ENCODE results near the gene CDRT4. TPM values are rescaled to one million over a fixed set of nuclear protein-coding genes. Genes with fewer than 3 reads are reported as not detected.

Gene CDRT4
- total and polyA plus RNA-seq, 9 donors, result 0.57 to 7.8 (median 2.2) TPM

DNA sequence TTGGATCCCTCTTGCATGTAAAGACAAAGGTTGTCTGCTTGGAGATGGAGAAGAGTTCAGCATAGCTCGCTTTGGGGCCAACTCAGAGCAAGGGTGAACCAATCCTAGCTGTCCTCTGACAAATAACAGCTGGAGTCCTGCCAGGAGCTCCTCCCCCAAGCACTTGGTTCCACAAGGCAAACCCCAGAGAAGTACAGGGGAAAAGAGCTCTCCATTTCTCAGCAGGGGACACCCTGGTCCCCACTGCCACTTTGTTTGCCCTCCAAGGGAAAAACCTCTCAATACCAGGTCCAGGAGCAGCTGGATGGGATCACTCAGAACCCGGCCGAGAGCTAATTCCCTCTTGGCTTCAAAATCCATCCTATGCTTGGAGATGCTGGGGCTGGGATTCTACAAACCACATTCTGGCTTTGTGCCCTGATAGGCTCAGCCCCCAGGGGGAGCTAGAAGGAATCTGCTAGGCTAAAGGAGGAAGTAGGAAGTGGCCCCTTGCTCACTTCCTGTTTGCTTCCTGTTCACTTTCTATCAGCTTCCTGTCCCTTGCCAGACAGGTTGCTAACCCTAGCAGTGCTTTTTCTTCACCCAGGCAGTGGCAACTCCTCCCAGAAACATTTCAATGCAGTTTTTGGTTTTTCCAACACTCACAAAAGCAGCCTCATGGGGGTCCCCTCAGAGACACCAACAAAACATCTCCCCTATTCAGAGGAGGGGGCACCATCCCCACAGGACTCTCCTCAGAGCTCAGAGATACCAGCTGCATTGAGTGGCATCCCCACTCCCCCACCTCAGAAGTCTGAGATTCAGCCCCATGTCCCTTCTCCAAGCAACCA lies 30.7 kb downstream of the CDRT4 start:
- Histone ChIP-seq H3K4me1 (ENCODE audit: control insufficient read depth, insufficient read depth, low read length) (peaks cover 52% of the 10 kb centered on the region), H3K27me3 (ENCODE audit: control insufficient read depth, insufficient read depth, low read length) (no peaks in the 10 kb centered on the region)
- peak; percentile 74 for DNase-seq

DNA sequence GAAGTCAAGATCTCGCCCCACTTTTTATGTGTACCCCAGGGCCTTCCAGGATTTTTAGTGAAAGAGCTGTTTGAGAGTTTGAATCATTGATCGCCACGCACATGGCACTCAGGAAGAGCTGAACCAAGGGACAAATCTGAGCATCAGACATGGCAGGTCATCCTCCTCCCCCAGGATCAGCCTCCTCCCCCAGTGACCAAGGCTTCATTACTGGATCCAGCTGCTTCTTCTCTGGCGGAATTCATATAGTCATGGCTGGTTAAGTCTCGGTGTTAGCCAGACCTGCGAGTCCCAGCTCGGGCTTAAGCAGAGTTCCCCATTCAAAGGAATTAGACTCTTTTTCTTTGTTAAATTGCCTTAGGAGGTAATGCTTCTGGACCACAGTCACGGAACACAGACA lies 32.5 kb downstream of the CDRT4 start:
- WGBS (ENCODE audit: insufficient coverage), result 86% methylated on average over 4 of the region's 8 CpGs
- peaks cover 68% of the 10 kb centered on the region for H3K4me1 ChIP-seq (ENCODE audit: control insufficient read depth, insufficient read depth, low read length)
- no peak overlapping the region for H3K4me3 ChIP-seq (ENCODE audit: low read length)
- no peaks in the 10 kb centered on the region for H3K9me3 ChIP-seq (replicated peaks; ENCODE audit: control insufficient read depth, low read depth, low read length)
- peaks cover 4% of the 10 kb centered on the region for H3K36me3 ChIP-seq (ENCODE audit: control insufficient read depth, insufficient read depth, low read length)
- peak overlapping the region; percentile 98 for H3K27ac ChIP-seq (ENCODE audit: low read length)
- peak; percentile 60 for DNase-seq
- H3K27me3 ChIP-seq (ENCODE audit: control insufficient read depth, insufficient read depth, low read length), result no peaks in the 10 kb centered on the region

More for the DNA sequence above, 30.7 kb downstream of the CDRT4 start:
- Histone ChIP-seq H3K9me3 (replicated peaks; ENCODE audit: control insufficient read depth, low read depth, low read length) (no peaks in the 10 kb centered on the region), H3K4me3 (ENCODE audit: low read length) (no peak overlapping the region), H3K36me3 (ENCODE audit: control insufficient read depth, insufficient read depth, low read length) (peaks cover 4% of the 10 kb centered on the region), H3K27ac (ENCODE audit: low read length) (peak overlapping the region; percentile 32)
- WGBS (ENCODE audit: insufficient coverage), result 100% methylated on average over 1 of the region's 3 CpGs

DNA sequence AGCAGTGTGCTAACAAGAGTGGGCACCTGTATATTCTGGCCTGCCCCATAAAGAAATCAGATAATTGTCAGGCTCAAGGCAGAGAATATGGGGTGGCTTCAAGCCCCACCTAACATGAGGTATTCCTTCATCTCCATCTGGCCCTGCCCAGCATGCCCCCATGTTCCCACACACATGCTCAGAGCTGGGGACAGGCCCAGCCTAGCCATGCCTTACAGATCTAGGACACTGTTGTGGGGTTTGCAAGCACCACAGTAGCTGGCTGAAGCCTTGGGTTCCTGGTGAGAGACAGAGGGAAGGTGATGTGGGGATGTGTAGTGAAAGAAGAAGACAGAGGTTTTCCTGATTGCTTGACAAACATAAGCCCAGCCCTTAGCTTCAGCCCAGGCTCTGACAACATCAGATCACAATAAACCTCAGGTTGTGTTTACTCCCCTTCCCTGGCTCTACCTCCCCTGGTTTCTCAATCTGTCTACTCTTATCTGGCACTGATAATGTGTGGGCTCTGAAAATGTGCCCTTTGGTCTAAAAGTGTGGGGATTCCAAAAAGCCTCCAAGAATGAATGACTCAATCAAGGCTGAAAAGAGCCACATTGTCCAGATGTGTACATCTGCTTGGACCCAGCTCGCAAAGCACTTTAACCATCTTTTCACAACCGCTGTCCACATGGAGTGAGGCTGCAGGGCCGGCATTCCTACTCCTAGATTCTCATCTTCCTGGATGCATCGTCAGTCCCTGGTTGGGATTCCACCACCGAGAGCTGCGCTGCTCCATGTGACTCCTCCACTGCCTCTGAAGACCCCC lies 34.4 kb downstream of the CDRT4 start:
- peak; percentile 62 for DNase-seq
- Histone ChIP-seq H3K4me1 (ENCODE audit: control insufficient read depth, insufficient read depth, low read length) (peaks cover 74% of the 10 kb centered on the region), H3K36me3 (ENCODE audit: control insufficient read depth, insufficient read depth, low read length) (peaks cover 4% of the 10 kb centered on the region), H3K27me3 (ENCODE audit: control insufficient read depth, insufficient read depth, low read length) (no peaks in the 10 kb centered on the region), H3K4me3 (ENCODE audit: low read length) (no peak overlapping the region), H3K27ac (ENCODE audit: low read length) (peak overlapping the region; percentile 98), H3K9me3 (replicated peaks; ENCODE audit: control insufficient read depth, low read depth, low read length) (no peaks in the 10 kb centered on the region)
- 70% methylated on average over 6 of the region's 6 CpGs for WGBS (ENCODE audit: insufficient coverage)

DNA sequence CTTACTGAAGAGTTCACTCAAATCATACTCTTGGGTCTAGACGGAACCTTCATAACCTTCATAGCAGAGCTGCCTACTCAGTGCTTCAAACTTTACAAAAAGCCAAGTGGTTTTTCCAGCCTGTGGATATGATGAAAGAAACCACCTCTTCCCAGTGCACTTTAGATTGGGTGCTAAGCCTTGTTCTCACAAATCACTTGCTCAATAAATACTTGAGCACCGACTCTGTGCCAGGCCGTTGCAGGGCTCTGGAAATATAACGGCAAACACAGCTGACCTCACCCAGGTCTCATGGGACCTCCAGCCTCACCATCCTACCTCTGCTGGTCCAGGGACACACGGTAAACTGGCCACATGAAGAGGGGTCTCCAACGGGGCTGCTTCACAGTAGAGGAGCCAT lies 35.7 kb downstream of the CDRT4 start:
- H3K9me3 ChIP-seq (replicated peaks; ENCODE audit: control insufficient read depth, low read depth, low read length), result no peaks in the 10 kb centered on the region
- H3K27me3 ChIP-seq (ENCODE audit: control insufficient read depth, insufficient read depth, low read length), result no peaks in the 10 kb centered on the region
- no peaks in the 10 kb centered on the region for H3K36me3 ChIP-seq (ENCODE audit: control insufficient read depth, insufficient read depth, low read length)
- DNase-seq, result no peak
- peaks cover 70% of the 10 kb centered on the region for H3K4me1 ChIP-seq (ENCODE audit: control insufficient read depth, insufficient read depth, low read length)
- 43% methylated on average over 3 of the region's 6 CpGs for WGBS (ENCODE audit: insufficient coverage)
- no peak overlapping the region for H3K4me3 ChIP-seq (ENCODE audit: low read length)
- peak overlapping the region; percentile 98 for H3K27ac ChIP-seq (ENCODE audit: low read length)

DNA sequence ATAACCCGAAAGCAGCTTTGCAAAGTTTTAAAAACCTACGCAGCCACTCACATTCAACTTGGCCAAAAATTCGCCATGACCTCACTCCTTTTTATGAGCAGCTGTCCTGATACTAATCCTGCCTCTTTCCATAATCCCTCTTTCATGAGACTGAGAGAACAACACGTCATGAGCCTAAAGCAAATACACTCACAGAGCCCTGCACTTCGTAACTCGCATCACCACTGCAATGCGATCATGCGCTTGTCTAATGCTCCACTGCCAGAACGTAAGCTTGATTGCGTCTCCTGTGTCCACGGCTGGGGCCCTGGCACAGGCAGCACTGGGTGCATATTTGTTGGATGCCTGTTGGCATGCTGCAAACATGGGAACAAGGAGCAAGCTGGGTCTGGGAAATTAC lies 36.2 kb downstream of the CDRT4 start:
- H3K4me1 ChIP-seq (ENCODE audit: control insufficient read depth, insufficient read depth, low read length), result peaks cover 68% of the 10 kb centered on the region

DNA sequence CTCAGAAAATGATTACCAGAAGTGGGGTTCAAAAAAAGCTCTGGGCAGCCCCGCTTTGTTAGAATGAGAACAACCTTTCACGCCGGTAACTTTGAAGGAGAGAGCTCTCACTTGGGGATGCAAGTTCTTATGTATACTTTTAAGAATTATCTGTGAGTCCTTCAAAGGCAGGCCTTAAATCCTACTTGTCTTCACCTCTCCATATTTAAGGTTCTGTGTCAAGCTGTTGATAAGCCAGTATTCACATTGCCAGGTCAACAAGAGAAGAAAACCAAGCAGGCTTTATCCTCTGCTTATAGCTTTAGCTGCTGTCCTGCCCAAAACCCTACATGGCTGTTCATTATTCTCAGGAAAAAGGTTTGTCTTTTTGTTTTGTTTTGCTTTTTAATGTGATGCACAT lies 42.9 kb downstream of the CDRT4 start:
- Histone ChIP-seq H3K27me3 (ENCODE audit: control insufficient read depth, insufficient read depth, low read length) (no peaks in the 10 kb centered on the region), H3K9me3 (replicated peaks; ENCODE audit: control insufficient read depth, low read depth, low read length) (no peaks in the 10 kb centered on the region), H3K4me1 (ENCODE audit: control insufficient read depth, insufficient read depth, low read length) (peaks cover 18% of the 10 kb centered on the region), H3K4me3 (ENCODE audit: low read length) (no peak overlapping the region), H3K36me3 (ENCODE audit: control insufficient read depth, insufficient read depth, low read length) (no peaks in the 10 kb centered on the region), H3K27ac (ENCODE audit: low read length) (no peak overlapping the region)
- WGBS (ENCODE audit: insufficient coverage), result no CpG with 5 or more reads among the region's 3 CpGs
- DNase-seq, result no peak

More for the DNA sequence above, 36.2 kb downstream of the CDRT4 start:
- H3K36me3 ChIP-seq (ENCODE audit: control insufficient read depth, insufficient read depth, low read length), result no peaks in the 10 kb centered on the region
- no peaks in the 10 kb centered on the region for H3K27me3 ChIP-seq (ENCODE audit: control insufficient read depth, insufficient read depth, low read length)
- no peaks in the 10 kb centered on the region for H3K9me3 ChIP-seq (replicated peaks; ENCODE audit: control insufficient read depth, low read depth, low read length)
- WGBS (ENCODE audit: insufficient coverage), result 25% methylated on average over 10 of the region's 11 CpGs
- peak overlapping the region; percentile 98 for H3K27ac ChIP-seq (ENCODE audit: low read length)
- DNase-seq, result peak; percentile 97
- H3K4me3 ChIP-seq (ENCODE audit: low read length), result no peak overlapping the region

DNA sequence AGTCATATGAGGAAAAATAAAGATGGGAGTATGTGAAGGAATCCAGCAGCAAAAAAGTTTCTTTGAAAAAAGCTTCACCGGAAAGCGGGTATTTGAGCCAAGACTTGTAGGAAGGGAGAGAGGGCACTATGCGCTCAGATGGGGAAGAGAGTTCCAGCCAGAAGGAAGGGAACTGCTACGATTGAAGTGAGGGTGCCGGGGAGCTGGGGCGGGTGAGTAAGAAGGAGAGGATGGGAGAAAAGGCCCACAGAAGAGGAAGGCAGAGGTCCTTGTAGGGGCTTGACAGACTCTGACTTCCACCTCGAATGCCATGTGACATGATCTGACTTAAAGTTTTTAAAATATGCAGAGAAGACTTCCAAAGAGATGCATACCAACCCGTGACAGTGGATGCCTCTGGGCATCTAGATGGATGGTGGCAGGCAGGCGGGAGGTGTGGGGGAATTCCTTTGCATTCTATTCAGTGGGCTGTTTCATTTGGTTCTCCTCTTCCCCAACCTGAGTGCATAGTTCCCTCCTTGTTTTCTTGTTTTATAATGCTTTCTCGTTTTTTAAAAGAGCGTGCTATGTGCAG lies 44.9 kb downstream of the CDRT4 start:
- no peaks in the 10 kb centered on the region for H3K36me3 ChIP-seq (ENCODE audit: control insufficient read depth, insufficient read depth, low read length)

DNA sequence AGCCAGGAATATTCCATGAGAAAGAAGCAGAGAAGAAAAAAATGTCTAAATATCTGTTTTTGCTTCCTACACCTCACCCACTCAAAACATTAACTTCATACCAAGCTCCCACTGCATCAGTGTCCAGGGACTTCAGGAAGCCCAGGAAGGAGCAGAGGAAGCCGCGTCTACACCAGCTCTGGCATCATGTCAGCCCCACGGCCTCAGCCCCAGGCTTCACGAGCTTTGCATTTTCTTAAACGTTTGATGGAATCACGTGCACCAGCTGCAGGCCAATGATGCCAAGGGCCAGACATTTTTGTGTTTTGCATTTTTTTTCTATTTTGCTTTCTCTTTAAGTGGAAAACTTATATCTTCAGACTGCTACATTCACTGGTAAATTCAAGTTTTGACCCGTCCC lies 48.6 kb downstream of the CDRT4 start:
- H3K9me3 ChIP-seq (replicated peaks; ENCODE audit: control insufficient read depth, low read depth, low read length), result no peaks in the 10 kb centered on the region
- no peaks in the 10 kb centered on the region for H3K36me3 ChIP-seq (ENCODE audit: control insufficient read depth, insufficient read depth, low read length)
- H3K27me3 ChIP-seq (ENCODE audit: control insufficient read depth, insufficient read depth, low read length), result no peaks in the 10 kb centered on the region
- H3K4me3 ChIP-seq (ENCODE audit: low read length), result no peak overlapping the region
- no peak for DNase-seq
- 75% methylated on average over 2 of the region's 7 CpGs for WGBS (ENCODE audit: insufficient coverage)
- no peak overlapping the region for H3K27ac ChIP-seq (ENCODE audit: low read length)
- H3K4me1 ChIP-seq (ENCODE audit: control insufficient read depth, insufficient read depth, low read length), result peaks cover 38% of the 10 kb centered on the region

More for the DNA sequence above, 44.9 kb downstream of the CDRT4 start:
- Histone ChIP-seq H3K4me3 (ENCODE audit: low read length) (no peak overlapping the region), H3K9me3 (replicated peaks; ENCODE audit: control insufficient read depth, low read depth, low read length) (no peaks in the 10 kb centered on the region), H3K27me3 (ENCODE audit: control insufficient read depth, insufficient read depth, low read length) (no peaks in the 10 kb centered on the region), H3K27ac (ENCODE audit: low read length) (no peak overlapping the region), H3K4me1 (ENCODE audit: control insufficient read depth, insufficient read depth, low read length) (peaks cover 26% of the 10 kb centered on the region)
- WGBS (ENCODE audit: insufficient coverage), result 78% methylated on average over 7 of the region's 11 CpGs
- DNase-seq, result no peak

DNA sequence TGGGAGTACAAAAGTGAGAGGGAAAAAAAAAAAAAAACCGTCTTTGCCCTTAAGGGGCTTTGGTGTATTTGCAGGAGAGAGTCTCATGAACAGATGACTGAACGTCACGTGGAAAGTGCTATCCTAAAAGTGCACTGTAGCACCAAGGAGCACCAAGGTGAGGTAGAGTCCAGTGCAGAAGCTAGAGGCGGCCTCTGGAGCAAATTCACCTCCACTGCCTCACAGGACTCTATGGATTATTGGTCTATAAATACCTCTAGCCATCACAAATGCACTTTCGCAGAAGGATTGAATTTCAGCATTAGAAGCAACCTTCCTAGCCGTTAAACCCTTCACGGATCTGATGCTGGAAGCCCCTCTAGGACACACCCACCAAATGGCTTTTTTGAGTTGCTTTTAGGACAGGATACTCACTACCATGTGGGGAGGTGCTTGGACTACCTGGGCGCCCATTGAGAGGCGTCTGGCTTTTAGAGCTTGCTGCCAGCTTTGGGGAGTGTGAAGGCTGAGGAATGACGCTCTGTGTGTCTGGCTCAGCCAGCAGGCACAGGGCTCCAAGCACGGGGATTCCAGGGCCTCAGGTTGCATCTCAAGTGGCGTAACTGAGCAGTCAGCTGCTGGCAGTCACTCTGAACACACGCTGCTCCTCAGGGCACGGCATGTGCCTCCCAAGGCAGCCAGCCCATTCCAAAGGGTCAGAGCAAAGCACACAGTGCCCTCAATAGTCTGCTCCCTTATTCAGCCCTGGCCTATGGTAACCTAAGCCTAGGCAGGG lies 52.7 kb downstream of the CDRT4 start:
- Histone ChIP-seq H3K4me3 (ENCODE audit: low read length) (no peak overlapping the region), H3K27me3 (ENCODE audit: control insufficient read depth, insufficient read depth, low read length) (no peaks in the 10 kb centered on the region), H3K9me3 (replicated peaks; ENCODE audit: control insufficient read depth, low read depth, low read length) (no peaks in the 10 kb centered on the region), H3K36me3 (ENCODE audit: control insufficient read depth, insufficient read depth, low read length) (no peaks in the 10 kb centered on the region), H3K27ac (ENCODE audit: low read length) (peak overlapping the region; percentile 86), H3K4me1 (ENCODE audit: control insufficient read depth, insufficient read depth, low read length) (peaks cover 69% of the 10 kb centered on the region)
- WGBS (ENCODE audit: insufficient coverage), result 32% methylated on average over 7 of the region's 14 CpGs
- peak; percentile 89 for DNase-seq
